ENCODE measurements around the gene FAM89B.
A peak's percentile ranks its signal among the peaks of the same experiment; 100 is the strongest.
"Not testable (repeated sequence)": the region's sequence is repeated elsewhere in the genome, so short reads cannot be mapped to it uniquely, and the experiment has no call there.

Gene FAM89B

GRCh38 chr11:65562020-65562419 is 10.3 kb upstream of the FAM89B start:
- H3K4me3 ChIP-seq: no peak overlapping the region
- TF ChIP-seq CTCF (IDR thresholded peaks at IDR 0.05): no peak
- H3K9me3 ChIP-seq: no peaks in the 10 kb centered on the region
- no peaks in the 10 kb centered on the region for H3K27me3 ChIP-seq
- peak overlapping the region in 1 of 2 donors; percentile 96 for H3K27ac ChIP-seq
- intact Hi-C loops (cut with DNase I; ENCODE audit: low total_unique reads): no loop called here
- H3K4me1 ChIP-seq: peaks cover 9 to 45% (median 36%) of the 10 kb centered on the region in 4 donors
- DNase-seq: no peak
- H3K36me3 ChIP-seq: no peaks in the 10 kb centered on the region

- Histone ChIP-seq H3K4me1 (peaks cover 9 to 46% (median 36%) of the 10 kb centered on the region in 4 donors), H3K27ac (peak overlapping the region in 1 of 2 donors; percentile 96), H3K27me3 (no peaks in the 10 kb centered on the region), H3K36me3 (peaks cover 0 to 2% (median 0%) of the 10 kb centered on the region in 3 donors), H3K4me3 (no peak overlapping the region), H3K9me3 (no peaks in the 10 kb centered on the region)
- intact Hi-C loops (cut with DNase I; ENCODE audit: low total_unique reads): no loop called here
- no peak for TF ChIP-seq CTCF (IDR thresholded peaks at IDR 0.05)
- DNase-seq: no peak
These were observed 9.6 kb upstream of the FAM89B start for GRCh38 chr11:65562788-65563187.

- Histone ChIP-seq H3K27ac (no peak overlapping the region), H3K27me3 (no peaks in the 10 kb centered on the region), H3K36me3 (peaks cover 0 to 9% (median 0%) of the 10 kb centered on the region in 3 donors), H3K9me3 (no peaks in the 10 kb centered on the region), H3K4me1 (peaks cover 9 to 52% (median 42%) of the 10 kb centered on the region in 4 donors), H3K4me3 (no peak overlapping the region)
- TF ChIP-seq CTCF (IDR thresholded peaks at IDR 0.05): no peak
- intact Hi-C loops (cut with DNase I; ENCODE audit: low total_unique reads): no loop called here
- no peak for DNase-seq
These were observed 8.7 kb upstream of the FAM89B start for GRCh38 chr11:65563601-65564000.

GRCh38 chr11:65564879-65565559 is 7.3 kb upstream of the FAM89B start:
- H3K36me3 ChIP-seq; H3K9me3 ChIP-seq; DNase-seq; intact Hi-C loops (cut with DNase I; ENCODE audit: low total_unique reads); H3K4me3 ChIP-seq; H3K27me3 ChIP-seq: not testable (repeated sequence)
- peak overlapping the region; percentile 5 to 36 for H3K27ac ChIP-seq
- peaks cover 9 to 48% (median 35%) of the 10 kb centered on the region in 4 donors for H3K4me1 ChIP-seq

- Histone ChIP-seq H3K36me3 (peaks cover 0 to 9% (median 0%) of the 10 kb centered on the region in 3 donors), H3K9me3 (no peaks in the 10 kb centered on the region), H3K4me1 (peaks cover 3 to 43% (median 29%) of the 10 kb centered on the region in 4 donors), H3K27ac (peak overlapping the region; percentile 5 to 36), H3K27me3 (no peaks in the 10 kb centered on the region), H3K4me3 (no peak overlapping the region)
- intact Hi-C loops (cut with DNase I; ENCODE audit: low total_unique reads): no loop called here
- DNase-seq: no peak
- no peak for TF ChIP-seq CTCF (IDR thresholded peaks at IDR 0.05)
These were observed 6.5 kb upstream of the FAM89B start for GRCh38 chr11:65565624-65566453.
